Activated CD8-positive, alpha-beta memory T cell treated with anti-CD3 and anti-CD28 coated beads for 48 hours (primary cell): ENCODE measurements around the gene MUC21.
A peak's percentile ranks its signal among the peaks of the same experiment; 100 is the strongest.
"Not testable (repeated sequence)": the region's sequence is repeated elsewhere in the genome, so short reads cannot be mapped to it uniquely, and the experiment has no call there.

ENCODE experiments used
- DNase-seq, 3 experiments: peaks; one replicate each; pipeline ENCODE4 v3.0.0-alpha.2; 2020; ENCODE audit warnings: low read depth in 2 of 3, low spot score in 2 of 3

Gene MUC21

DNA sequence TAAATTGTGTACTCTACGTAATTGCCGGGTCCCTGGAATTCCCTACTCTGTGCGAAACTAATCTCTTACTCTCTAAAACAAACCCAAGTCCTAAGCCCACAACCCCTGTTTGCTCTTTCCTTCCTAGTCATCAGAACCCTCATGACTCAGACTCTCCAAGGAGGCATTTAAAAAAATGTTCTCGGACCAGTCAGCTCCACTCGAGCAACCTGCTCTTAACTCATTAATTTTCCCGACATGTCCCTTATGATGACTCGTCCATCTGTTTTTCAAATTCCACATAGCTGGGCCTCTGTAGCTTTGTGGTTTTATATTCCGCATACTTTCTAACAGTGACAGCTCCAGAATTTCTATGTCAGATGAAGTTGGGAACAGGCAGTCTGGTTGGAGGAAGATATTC is 24.2 kb downstream of the MUC21 start:
- no peak for DNase-seq

GRCh38 chr6:31008165-31008564 is 24.6 kb downstream of the MUC21 start:
- no peak for DNase-seq

- no peak for DNase-seq
Measured at GRCh38 chr6:31009731-31010130, 26.2 kb downstream of the MUC21 start.

DNA sequence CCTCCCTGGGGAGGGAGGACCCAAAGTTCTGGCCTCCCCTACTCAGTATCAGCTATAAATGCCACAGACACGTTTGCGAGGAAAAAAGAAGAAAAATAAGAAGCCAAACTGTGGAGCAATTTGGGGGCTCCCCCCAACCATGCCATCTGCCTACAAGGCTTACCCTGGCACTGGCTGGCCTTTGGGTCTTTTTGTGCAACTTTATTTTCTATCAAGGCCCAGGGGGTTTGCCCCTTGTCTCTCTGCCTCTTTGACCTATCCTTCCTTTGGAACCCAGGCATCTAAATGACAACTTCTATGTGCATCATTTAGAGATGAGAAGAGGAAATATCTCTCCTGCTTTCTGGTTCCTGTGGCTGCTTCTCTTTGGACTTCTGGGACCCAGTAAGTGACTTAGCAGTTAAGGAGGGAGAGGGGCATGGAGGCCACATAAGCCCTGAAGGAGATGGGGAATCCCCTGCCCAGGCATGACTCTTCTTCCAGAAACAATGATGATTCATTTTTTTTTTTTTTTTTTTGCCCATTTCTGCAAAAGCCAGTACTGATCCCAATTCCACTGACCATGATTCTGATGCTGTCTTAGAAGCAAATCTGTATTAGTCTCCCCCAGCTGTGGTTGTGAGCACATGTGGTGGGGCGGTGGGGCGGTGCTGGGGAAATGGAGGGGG is 27.0 kb downstream of the MUC21 start, which contains the start of gene MUC22:
Gene MUC22 (plus strand): TSS at position 82 of the 668 bp plus-strand sequence. CDS start 233 bp downstream, at position 315.
- no peak for DNase-seq

DNA sequence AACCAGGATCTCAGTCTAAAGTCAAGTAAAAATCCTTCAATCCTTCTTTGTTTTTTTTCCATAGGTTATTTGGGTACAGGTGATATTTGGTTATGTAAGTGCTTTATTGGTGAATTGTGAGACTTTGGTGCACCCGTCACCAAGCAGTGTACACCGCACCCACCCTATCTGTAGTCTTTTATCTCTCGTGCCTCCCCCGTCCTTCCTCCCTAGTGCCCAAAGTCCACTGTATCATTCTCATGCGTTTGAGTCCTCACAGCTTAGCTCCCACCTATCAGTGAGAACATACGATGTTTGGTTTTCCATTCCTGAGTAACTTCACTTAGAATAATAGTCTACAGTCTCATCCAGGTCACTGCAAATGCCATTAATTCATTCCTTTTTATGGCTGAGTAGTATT is 27.6 kb downstream of the MUC21 start:
- no peak for DNase-seq

DNA sequence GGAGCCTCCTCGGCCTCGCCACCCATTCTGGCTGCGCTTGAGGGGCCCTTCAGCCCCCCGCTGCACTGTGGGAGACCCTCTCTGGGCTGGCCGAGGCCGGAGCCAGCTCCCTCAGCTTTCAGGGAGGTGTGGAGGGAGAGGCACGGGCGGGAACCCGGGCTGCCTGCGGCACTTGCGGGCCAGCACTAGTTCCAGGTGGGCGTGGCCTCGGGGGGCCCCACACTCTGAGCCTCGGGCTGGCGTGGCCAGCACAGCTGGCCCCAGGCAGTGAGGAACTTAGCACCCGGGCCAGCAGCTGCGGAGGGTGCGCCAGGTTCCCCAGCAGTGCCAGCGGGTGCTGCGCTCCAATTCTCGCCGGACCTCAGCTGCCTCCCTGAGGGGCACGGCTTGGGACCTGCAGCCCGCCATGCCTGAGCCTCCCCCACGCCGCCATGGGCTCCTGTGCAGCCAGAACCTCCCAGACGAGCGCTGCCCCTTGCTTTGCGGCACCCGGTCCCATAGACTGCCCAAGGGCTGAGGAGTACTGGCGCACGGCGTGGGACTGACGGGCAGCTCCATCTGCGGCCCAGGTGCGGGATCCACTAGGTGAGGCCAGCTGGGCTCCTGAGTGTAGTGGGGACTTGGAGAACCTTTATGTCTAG is 33.3 kb downstream of the MUC21 start:
- no peak for DNase-seq

DNA sequence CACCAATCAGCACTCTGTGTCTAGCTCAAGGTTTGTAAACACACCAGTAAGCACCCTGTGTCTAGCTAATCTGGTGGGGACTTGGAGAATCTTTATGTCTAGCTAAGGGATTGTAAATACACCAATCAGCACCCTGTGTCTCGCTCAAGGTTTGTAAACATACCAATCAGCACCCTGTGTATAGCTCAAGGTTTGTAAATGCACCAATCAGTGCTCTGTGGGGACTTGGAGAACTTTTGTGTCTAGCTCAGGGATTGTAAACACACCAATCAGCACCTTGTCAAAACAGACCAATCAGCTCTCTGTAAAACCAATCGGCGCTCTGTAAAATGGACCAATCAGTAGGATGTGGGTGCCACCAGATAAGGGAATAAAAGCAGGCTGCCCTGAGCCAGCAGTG is 33.9 kb downstream of the MUC21 start:
- not testable (repeated sequence) for DNase-seq

GRCh38 chr6:31020057-31020456 is 36.5 kb downstream of the MUC21 start:
- no peak for DNase-seq

DNA sequence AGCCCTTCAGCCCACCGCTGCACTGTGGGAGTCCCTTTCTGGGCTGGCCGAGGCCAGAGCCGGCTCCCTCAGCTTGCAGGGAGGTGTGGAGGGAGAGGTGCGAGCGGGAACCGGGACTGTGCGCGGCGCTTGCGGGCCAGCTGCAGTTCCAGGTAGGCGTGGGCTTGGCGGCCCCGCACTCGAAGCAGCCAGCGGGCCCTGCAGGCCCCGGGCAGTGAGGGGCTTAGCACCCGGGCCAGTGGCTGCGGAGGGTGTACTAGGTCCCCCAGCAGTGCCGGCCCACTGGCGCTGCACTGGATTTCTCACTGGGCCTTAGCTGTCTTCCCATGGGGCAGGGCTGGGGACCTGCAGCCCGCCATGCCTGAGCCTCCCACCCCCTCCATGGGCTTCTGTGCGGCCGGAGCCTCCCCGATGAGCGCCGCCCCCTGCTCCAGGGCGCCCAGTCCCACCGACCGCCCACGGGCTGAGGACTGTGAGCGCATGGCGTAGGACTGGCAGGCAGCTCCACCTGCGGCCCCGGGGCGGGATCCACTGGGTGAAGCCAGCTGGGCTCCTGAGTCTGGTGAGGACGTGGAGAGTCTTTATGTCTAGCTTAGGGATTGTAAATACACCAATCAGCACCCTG is 37.2 kb downstream of the MUC21 start:
- DNase-seq: not testable (repeated sequence)

DNA sequence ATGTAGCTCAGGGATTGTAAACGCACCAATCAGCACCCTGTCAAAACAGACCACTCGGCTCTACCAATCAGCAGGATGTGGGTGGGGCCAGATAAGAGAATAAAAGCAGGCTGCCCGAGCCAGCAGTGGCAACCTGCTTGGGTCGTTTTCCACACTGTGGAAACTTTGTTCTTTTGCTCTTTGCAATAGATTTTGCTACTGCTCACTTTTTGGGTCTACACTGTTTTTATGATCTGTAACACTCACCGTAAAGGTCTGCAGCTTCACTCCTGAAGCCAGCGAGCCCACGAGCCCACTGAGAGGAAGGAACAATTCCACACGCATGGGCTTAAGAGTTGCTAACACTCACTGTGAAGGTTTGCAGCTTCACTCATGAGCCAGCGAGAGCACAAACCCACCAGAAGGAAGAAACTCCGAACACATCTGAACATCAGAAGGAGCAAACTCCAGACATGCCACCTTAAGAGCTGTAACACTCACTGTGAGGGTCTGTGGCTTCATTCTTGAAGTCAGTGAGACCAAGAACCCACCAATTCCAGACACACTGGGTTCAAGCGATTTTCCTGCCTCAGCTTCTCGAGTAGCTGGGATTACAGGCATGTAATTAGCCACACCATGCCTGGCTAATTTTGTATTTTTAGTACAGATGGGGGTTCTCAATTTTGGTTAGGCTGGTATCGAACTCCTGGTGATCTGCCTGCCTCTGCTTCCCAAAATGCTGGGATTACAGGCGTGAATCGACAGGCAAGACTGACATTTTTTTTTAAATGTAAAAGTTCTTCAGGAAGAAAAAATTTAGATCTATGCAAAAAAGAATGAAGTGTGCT is 38.4 kb downstream of the MUC21 start:
- DNase-seq: not testable (repeated sequence)

DNA sequence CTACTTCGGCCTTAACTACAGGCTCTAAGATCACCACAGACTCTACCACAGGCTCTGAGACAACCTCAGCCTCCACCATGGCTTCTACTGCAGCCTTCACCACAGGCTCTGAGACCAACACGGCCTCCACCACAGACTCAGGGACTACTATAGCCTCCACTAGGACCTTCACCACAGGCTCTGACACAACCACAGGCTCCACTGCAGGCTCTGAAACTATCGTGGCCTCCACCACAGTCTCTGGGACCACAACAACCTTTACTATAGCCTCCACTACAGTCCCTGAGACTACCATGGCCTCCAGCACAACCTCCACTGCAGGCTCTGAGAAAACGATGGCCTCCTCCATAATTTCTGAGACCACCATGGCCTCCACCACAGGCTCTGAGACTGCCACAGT is 42.1 kb downstream of the MUC21 start:
- DNase-seq: no peak

DNA sequence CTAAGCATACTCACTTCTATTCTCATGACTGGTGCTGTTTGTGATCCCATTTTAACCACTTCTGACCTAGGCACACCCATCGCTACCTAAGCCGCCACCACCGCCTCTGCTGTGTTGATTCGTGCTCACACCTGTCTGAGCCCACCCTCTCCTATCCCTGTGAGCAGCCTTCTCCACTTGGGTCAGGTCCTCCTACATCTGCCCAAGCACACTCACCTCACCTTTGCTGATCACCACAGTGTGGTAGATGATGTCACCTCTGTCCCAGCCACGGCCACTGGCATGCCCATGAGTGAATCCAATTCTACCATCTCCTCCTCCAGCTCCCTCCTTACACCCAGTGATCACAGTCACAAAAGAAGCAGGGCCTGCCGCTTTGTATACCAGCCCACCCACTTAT is 47.6 kb downstream of the MUC21 start:
- peak in 1 of 3 experiments; percentile 13 for DNase-seq

DNA sequence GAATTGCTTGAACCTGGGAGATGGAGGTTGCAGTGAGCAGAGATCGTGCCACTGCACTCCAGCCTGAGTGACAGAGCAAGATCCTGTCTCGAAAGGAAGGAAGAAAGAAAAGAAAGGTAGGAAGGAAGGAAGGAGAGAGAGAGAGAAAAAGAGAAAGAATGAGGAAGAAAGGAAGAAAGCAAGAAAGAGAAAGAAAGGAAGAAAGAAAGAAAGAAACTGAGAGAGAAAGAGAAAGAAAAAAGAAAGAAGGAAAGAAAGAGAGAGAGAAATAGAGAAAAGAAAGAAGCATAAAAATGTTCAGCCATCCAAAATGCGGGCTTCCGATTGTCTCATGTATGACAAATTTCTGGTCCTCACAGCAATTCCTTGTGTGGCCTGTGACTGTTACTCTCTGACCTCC is 49.6 kb downstream of the MUC21 start:
- DNase-seq: no peak

DNA sequence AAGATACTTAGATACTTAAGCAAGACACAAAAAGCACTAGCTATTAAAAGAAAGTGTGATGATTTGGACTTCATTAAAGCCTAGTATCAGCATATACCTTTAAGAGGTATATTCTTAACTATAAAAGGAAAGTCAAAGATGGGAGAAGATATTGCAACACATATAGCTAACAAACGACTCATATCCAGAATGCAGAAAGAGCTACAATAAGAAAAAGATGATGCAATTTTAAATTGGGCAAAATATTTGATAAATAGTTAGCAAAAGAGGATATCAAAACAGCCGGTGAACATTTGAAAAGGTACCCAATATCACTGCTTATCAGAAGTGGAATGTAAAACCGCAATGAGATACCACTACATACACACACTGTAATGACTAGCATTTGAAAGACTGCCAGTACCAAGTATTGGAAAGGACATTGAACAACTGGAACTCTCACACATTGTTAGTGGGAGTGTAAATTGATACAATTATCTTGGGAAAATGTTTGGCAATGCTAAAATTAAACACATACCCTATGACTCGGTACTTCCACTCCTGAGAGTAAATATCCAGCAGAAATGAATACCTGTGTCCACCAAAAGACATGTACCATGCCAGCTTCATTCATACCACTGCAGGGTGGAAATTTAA is 52.5 kb downstream of the MUC21 start:
- no peak for DNase-seq

DNA sequence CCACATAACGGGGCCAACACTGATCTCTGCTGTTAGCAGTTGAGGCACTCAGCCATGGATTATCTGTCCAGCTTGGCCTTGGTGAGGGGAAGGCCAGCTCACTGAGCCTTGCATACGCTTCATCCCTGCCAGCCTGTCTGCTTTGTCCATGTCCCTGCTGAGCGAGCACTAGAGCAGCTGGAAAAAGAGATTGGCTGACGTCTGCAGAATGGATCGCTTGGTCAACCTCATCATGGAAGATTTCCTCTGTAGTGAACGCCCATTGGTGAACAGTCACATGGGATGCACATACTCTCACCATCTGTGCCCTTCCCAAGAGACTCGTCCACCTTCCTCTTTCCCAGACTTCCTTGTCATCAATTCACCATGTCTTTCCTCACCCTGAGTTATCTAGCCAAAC is 53.7 kb downstream of the MUC21 start:
- DNase-seq: no peak

DNA sequence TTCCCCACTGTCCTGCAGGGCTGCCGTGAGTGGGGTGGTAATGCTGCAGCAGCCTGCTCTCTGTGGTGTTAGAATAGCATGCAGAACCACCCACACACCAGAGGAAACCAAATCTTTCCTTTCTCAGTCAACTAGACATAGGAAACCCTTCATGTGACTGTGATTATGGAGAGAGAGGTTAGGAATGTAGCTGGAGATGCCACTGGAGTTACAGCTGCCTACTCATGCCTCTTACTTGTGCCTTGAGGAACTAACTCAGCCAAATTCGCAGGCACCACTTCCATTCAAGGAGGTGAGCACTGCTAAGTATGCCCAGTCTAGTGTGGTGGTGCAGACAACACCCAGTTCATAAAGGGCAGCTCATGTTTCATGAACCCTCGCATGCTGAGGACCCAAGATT is 54.2 kb downstream of the MUC21 start:
- DNase-seq: no peak

DNA sequence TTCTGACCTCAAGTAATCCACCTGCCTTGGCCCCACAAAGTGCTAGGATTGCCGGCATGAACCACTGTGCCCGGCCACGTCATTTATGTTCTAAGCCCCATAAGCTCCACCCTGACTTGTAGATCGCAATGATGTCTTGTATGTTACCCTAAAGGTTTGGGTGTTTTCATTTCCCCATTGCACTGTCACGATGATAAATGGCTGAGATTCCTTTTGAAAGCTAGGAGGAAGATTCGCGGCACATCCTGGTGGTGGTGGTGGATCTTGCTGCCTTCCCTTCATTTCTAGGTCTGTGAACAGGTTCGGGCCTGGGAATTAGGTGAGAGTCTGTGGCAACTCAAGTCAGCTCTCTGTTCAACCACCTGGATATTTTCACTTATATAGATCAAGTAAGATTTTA is 55.0 kb downstream of the MUC21 start:
- no peak for DNase-seq
